ENCODE data around the gene RPL32.
"Not testable (repeated sequence)": the region's sequence is repeated elsewhere in the genome, so short reads cannot be mapped to it uniquely, and the experiment has no call there.

The RPL32 gene

DNA sequence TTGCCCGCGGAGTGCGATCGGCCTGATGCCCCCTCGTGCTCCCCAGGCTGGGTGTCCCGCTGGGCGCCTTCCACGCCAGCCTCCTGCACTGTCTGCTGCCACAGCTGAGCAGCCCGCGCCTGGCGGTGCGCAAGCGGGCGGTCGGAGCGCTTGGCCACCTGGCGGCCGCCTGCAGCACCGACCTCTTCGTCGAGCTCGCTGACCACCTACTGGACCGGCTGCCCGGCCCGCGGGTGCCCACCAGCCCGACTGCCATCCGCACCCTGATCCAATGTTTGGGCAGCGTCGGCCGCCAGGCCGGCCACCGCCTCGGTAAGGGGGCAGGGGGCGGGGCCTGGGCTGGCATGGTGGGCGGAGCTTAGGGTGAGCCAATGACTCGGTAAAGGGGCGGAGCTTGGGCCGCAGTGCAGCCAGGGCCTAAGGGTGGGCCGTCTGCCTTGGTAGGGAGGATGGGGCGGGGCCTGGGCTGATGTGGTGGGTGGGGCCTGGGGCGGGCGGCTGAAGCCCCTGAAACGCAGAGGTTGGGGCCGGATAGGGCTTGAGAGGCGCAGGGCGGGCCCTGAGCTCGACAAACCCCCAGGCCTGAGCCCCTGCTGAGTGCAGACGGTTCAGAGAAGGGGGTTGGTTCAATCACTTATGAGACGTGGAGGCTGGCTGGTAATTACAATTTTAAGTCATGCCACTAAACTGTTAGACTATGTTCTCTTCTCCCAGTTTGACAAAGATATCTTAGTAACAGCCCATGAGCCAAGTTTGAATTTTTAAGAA, 31.2 kb downstream of the RPL32 start:
- peak; percentile 94 to 95 for DNase-seq (ENCODE audit: low read depth in 2 of 2)

DNA sequence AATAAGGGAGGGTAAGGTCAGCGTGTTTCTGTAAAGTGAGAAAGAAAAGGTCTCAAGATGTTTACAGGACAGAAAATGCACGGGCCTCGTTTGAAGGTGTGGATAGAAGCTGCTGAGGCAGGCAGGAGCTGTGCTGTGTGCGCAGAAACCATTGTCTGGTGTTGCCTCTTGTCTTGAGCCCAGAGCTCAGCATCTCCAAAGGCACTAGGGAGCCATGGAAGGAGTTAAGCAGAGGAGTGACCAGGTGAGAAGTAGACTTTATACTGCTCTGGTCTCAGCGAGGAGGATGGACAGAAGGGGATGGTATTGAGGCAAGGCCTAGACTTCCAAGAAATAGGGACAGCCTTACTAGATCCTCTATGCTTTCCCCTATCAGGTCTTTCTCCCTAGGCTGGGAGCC, 31.9 kb downstream of the RPL32 start:
- DNase-seq (ENCODE audit: low read depth in 2 of 2): no peak

DNA sequence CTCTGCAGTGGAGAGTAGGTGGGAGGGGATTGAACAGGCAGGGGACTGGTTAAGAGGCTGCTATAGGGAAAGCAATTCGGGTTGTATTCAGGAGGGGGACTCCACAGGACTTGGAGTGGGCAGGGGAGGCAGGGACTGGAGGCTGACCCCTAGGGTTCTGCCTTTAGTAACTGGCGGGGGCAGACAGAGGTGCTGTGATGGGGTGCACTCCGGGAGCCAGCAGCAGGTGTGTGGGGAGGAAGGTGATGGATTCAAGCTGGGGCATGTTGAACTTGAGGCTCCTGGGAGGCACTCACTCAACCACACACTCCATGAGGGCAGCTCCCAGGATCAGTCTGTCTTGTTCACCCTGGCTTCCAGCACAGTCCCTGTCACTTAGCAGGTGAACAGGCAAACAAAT, 32.4 kb downstream of the RPL32 start:
- no peak for DNase-seq (ENCODE audit: low read depth in 2 of 2)

DNA sequence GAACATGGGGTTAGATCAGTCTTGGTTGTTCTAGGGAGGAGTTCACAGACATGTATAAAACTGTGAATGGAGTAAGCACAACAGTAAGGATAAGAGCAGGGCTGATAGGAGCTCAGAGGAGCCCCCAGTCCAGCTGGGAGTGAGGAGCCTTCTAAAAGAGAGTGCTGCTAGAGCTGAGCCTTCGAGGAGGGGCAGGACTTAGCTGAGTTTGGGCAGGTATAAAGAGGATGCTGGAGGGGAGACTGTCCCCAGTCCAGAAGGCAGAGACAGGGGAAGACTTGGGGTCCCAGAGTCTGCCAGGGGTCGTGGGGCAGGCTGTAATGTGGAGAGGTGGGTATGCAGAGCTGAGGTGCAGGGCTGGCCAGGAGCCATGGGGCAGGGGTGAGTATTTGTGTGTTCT, 32.8 kb downstream of the RPL32 start:
- DNase-seq (ENCODE audit: low read depth in 2 of 2): no peak

DNA sequence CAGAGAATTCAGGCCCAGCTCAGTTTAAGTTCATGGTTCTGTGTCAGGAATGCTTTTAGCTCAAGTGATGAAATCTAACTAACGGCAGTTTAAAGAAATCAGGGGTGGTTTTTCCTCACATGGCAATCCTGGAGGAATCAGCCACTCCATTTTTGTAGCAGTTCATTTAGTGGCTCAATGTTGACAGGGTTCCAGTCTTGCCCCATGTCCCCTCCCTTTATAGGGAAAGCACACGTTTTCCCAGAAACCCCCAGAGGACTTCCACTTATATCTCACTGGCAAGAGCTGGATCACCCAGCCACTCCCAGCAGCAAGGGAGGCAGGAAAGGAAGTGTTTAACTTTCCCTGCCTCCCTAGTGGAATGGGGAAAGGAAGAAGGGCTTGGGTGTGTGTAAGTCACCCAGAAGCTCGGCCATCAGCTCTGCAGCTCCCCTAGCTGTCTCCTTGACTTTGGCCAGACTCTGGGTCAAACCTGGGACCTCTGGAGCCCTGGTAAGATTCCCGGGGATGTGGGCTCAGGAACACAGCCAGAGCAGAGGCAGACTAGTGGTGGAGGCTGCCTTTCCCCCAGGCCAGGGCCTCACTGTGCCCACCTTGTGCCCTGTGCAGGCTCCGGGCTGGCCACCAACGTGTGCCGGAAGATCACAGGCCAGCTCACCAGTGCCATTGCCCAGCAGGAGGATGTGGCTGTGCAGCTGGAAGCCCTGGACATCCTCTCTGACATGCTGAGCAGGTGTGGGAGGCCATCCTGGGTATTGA, 33.6 kb downstream of the RPL32 start:
- no peak for DNase-seq (ENCODE audit: low read depth in 2 of 2)

DNA sequence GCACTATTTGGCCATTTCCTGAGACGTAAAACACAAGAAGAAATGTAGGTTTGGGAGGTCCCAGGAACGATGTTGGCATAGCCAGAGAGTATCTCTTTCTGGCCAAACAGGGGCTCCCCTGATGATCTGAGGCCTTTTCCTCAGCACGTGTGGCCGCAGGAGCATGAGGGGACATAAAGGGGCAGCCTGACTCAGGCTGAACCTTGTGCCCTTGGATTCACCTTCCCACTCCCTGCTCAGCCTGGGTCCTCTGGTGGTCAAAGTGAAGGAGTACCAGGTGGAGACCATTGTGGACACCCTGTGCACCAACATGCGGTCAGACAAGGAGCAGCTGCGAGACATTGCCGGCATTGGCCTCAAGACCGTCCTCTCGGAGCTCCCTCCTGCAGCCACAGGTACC, 34.3 kb downstream of the RPL32 start:
- DNase-seq (ENCODE audit: low read depth in 2 of 2): no peak

DNA sequence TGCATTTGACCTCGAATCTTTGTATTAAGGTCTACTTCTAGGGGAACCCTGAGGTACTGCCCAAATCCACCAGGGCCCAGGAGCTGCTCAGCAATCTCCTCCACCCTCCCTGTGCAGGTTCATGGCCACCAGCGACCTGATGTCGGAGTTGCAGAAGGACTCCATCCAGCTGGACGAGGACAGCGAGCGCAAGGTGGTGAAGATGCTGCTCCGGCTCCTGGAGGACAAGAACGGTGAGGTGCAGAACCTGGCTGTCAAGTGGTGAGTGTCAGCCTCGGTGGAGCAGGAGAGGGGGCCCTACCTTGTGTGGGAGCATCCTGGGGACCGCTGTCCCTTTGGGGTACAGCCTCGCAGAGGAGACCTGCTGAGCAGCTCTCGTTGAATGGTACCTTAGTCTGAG, 38.0 kb downstream of the RPL32 start:
- no peak for DNase-seq (ENCODE audit: low read depth in 2 of 2)

DNA sequence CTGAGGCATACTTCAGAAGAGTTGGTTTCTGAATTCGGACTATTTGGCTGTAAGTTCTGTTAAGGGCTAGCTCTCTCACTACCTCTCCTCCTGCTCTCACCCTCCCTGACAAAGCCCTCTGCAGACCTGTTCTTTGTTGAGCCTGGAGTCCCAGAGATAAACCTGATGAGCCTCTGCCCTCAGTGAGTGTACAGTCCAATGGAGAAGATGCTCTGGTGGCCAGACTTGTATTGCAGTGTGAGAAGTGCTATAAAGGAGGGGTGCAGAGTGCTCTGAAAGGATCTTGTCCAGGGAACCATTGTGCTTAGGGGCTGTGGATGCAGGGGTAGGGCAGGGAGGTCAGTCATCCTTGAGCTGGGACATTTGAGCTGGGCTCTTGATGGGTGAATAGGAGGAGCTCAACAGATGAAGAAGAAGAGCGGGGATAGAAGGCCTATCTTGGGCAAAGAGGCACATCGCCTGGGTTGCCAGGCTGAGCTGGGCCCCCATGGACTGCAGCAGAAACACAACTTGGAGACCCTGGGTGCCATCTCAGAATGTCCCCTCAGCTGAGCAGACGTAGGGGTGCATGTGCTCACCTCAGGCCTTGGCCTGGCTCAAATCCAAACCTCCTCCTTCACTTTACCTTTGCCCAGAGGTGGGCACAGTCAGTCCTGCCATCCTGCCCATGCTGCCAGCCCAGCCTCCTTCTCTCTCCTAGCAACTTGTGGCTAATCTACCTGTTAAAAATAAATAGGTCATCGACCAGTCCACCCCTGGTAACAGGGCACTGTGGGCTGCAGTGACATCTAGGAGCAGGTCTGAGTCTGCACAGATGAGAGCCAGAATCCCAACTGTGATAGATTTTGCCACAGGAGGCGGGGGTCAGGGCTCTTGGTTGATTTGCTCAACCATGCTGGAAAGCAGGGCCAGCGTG, 41.6 kb downstream of the RPL32 start:
- no peak for DNase-seq (ENCODE audit: low read depth in 2 of 2)

DNA sequence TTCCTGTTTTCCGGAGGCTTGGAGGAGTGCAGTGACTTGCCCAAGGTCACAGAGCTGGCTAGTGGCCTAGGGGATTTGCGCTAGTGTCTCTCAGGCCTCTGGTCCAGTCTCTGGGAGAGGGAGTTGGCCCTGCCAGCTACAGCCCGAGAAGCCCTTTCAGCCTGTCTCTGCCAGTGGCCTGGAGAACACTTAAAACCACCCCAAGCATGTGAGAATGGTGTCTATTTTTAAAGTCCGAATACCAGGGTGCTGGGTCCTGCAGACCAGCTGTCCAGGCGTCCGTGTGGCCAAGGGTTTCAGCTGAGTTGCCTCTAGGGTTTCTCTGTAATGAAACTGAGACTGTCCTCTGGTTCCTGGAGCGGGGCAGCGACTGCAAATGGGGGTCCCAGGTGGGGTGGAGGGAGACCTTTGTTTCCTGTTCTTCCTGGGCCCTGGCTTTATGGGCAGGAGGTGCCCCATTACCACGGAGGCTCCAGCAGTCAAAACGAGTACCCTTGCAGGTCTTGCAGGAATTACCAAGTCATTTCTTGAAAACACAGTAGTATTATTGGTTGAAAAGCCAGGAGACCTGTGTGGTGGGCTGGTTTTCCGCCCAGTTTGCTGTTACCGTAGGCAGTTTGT, 42.7 kb downstream of the RPL32 start:
- DNase-seq (ENCODE audit: low read depth in 2 of 2): no peak

DNA sequence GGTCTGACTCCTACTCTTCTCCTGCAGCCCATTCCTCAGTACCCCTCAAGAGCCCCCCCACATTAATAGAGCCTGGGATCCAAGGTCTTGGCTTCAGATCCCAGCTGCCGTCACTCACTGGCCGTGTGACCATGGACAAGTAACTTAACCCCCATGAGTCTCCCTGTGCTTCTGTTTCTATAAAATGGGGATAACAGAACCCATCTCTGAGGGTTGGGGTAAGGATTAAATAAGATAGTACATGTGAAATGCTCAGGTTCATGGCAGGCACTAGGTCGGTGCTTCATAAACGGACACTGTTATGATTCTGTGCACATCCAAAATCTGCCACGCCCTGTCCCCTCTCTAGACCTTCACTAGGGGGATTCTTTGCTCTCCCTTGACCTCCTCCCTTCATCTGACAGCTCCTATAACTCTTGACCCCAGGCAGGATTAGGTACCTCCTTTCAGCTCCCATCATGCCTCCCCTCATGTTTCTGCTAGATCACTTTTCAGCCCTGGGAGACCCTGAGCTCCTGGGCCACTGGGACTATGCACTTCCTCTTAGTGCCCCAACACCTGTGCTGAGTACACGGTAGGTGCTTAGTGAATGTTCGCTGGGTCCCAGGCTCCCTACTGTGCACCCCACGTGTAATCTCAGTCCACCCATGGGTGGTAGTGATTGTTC, 43.3 kb downstream of the RPL32 start:
- DNase-seq (ENCODE audit: low read depth in 2 of 2): no peak

DNA sequence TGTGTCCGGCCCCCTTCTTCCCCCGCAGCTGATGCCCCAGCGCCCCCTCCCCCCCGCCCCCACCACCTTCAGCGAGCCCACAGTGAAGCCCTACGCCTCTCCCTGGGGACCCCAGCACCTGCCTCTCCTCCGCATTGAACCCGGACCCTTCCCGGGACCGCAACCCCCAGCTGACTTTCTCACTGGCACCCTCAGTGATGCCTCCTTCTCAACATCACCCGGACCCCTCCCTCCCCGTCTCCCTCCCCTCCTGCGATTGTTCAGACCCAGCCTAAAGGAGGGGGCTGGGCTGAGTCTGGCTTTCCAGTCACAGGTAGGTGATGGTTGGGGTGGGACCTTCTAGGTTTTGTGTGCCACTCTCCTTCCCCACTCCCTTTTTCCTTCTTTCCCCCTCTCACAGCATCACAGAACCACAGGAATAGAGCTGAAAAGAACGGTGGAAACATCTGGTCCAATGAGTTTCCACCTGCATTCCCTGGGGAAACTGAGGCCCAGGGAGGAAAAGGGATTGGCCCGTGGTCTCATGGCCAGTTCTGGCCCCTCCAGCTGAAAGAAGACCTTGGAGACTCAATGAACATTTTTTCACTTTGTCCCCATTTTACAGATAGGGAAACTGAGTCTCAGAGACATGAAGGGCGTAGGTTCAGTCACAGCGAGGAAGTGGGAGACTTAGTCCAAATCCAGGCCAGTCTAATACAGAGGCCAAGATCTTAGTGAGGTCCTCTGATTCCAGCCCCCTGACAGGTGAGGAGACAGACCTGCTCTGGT, 44.1 kb downstream of the RPL32 start:
- no peak for DNase-seq (ENCODE audit: low read depth in 2 of 2)

DNA sequence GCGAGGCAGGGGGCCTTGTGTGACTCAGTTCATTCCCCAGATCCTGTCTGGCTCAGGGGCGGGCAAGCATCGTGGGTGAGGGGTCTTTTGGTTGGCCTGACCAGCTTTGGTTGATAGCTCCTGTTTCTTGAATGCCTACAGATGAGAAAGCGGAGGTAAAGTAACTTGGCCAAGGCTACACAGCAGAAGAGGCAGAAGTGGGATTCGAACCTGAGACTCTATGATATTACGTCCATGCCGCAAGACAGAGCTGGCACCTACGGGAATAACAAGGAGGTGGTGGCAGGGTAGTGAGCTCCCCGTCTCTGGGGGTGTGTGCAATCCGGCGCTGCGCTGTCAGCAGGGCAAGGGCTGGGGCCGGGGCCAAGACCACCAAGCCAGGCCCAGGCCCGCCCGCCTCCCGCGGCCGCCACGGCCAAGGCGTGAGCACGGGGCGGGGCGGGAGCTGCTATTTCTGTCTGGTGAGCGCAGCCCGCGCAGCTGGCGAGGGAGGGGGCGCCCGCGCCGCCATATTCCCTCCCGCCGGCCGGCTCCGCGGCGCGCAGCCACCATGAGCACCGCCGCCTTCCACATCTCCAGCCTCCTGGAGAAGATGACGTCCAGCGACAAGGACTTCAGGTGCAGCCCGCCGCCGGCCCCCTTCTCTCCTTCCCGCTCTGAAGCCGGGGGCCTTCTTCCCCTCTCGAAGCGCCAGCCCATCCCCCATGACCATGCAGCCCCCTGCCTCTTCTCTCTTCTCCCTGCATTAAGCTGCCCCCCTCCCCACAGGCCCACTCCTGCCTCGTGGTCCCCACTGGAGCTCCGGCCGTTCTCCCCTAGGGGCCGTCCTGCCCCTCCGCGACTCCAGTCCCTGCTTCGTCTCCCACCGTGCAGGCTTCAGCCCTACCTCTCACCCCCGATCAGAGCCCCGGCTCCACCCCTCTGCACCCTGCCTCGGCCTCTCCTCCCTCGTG, 44.9 kb downstream of the RPL32 start, which contains the start of gene CAND2:
TSS of gene CAND2 (plus strand) at position 510 of the 953 bp plus-strand sequence. CDS start at position 551, 41 bp downstream.
- peak in 1 of 2 donors; percentile 13 for DNase-seq (ENCODE audit: low read depth in 2 of 2)

DNA sequence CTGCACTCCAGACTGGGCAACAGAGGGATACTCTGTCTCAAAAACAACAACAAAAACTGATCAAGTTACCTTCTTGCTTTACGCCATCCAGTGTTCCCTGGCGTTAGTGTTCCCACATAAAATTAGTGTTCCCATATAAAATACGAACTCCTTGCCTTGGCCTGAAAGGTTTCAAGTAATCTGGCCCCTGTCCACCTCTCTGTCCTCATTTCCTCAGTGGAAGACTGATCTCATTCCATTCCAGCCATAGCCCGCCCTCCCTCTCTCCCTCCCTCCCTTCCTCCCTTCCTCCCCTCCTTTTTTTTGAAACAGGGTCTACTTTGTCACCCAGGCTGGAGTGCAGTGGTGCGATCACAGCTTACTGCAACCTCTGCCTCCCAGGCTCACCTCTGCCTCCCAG, 47.7 kb downstream of the RPL32 start:
- DNase-seq (ENCODE audit: low read depth in 2 of 2): no peak

DNA sequence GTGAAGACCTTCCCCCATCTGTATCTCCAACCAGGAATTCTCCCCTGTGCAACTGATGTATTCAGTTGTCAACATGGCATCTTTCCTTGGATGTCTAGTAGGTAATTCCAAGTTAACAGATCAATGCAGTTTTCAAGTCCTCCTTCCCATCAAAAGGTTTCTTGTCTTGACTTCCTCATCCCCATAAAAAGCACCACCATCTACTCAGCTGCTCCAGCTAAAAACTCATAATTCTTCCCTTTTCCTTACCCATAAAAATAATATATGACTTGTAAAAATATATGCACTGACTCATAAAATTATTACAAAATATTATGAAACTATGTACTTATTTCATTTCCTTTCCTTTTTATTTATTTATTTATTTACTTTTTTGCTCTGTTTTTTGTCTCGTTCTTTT, 49.9 kb downstream of the RPL32 start:
- DNase-seq (ENCODE audit: low read depth in 2 of 2): no peak

DNA sequence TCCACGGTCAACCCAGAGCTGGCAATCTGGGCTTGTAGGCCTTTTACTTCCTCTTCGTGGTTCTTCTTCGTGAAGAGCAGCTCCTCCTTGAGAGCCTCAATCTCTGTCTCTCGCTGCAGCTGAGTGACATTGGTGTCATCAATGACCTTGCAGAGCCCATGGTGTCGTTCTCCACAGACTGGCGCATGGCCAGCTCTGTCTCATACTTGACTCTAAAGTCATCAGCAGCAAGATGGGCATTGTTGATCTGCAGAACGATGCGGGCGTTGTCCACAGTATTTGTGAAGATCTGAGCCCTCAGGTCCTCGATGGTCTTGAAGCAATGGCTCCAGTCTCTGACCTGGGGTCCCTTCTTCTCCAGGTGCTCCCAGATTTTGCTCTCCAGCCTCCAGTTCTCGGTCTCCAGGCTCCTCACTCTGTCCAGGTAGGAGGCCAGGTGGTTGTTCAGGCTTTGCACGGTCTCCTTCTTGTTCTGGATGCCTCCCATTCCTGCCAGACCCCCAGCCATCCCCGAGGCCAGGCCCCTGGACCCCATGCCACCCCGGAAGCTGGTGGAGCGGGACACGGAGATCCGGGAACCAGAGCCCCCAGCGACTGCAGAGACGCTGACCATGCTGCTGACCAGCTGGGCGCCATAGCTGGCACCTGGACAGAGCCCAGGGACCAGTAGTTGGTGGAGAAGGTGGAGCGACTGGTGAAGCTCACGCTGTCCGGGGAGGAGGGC, 53.2 kb downstream of the RPL32 start:
- DNase-seq (ENCODE audit: low read depth in 2 of 2): not testable (repeated sequence)

DNA sequence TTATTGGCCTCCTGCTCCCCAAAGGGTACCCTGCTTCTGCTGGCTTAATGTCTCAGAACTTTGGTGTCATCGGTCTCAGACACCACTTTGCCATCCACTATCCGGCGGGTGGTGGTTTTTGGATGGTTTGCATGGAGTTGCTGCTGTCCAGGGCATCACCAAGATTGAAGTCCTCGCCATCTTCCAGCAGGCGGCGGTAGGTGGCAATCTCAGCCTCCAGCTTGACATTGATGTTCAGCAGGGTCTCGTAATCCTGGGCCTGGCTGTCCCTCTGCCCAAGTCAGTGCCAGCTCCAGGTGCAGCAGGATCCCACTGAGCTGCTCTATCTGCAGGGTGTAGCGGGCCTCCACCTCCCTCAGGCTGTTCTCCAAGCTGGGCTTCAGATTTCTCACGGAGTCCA, 54.0 kb downstream of the RPL32 start:
- DNase-seq (ENCODE audit: low read depth in 2 of 2): peak; percentile 43 to 60

DNA sequence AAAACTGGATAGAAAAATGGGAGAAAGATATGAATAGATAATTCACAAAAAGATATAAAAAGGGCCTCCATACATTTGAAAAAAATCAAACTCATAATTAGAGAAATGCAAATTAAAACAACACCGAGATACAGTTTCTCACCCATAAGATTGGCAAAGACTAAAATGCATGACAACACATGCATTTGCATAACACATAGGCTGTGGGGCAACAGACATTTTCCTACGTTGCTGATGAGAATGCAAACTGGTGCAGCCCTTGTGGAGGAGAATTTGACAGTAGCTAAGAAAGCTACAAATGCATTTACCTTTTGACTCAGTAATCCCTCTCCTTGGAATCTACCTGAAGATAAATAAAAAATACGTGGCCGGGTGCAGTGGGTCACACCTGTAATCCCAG, 56.3 kb downstream of the RPL32 start:
- no peak for DNase-seq (ENCODE audit: low read depth in 2 of 2)
